Glutamatergic neuron (in vitro differentiated cells): ENCODE data around the gene AKNA. TPM values are rescaled to one million over a fixed set of nuclear protein-coding genes. Genes with fewer than 3 reads are reported as not detected.
A peak's percentile ranks its signal among the peaks of the same experiment; 100 is the strongest.

Experiments
- DNase-seq: peaks from one replicate; pipeline ENCODE4 v3.0.0; 2022
- H3K27ac Mint-ChIP-seq: one replicate; pipeline ENCODE4 v1.8.0; 2020; ENCODE audit warnings: mild to moderate bottlenecking, mixed read lengths, inconsistent platforms; ENCODE audit not compliant: unreplicated experiment
- H3K27me3 Mint-ChIP-seq: one replicate; pipeline ENCODE4 v1.8.0; 2020; ENCODE audit warnings: mild to moderate bottlenecking, moderate library complexity, mixed read lengths, inconsistent platforms; ENCODE audit not compliant: unreplicated experiment
- H3K36me3 Mint-ChIP-seq: one replicate; pipeline ENCODE4 v1.8.0; 2020; ENCODE audit warnings: mild to moderate bottlenecking, mixed read lengths, inconsistent platforms; ENCODE audit not compliant: unreplicated experiment
- H3K4me1 Mint-ChIP-seq: one replicate; pipeline ENCODE4 v1.8.0; 2020; ENCODE audit warnings: mild to moderate bottlenecking, low read depth, mixed read lengths, inconsistent platforms; ENCODE audit not compliant: unreplicated experiment
- H3K4me3 Mint-ChIP-seq: one replicate; pipeline ENCODE4 v1.8.0; 2020; ENCODE audit warnings: mild to moderate bottlenecking, mixed read lengths, inconsistent platforms; ENCODE audit not compliant: unreplicated experiment
- H3K9me3 Mint-ChIP-seq: one replicate; pipeline ENCODE4 v1.8.0; 2020; ENCODE audit warnings: mild to moderate bottlenecking, moderate library complexity, mixed read lengths, inconsistent platforms; ENCODE audit not compliant: unreplicated experiment
- CTCF ChIP-seq: fragments of 200-600 bp; sonication (generic); IDR thresholded peaks from one replicate; pipeline ENCODE4 v1.5.0; 2021; ENCODE audit not compliant: partially characterized antibody, unreplicated experiment
- total RNA-seq: library from RNA; stranded (reverse); fragmentation: NEBNext Ultra II Directional; extraction: Animal tissue kit (Norgen Biotek cat#: 25700); gene quantifications from one replicate; pipeline ENCODE4 v1.2.1, GENCODE V29; 2021; ENCODE audit not compliant: unreplicated experiment

The AKNA gene
- total RNA-seq, 1 donor from 2014 or later = 32.6 TPM

GRCh38 chr9:114375386-114376175, 12.2 kb downstream of the AKNA start:
- H3K4me3 Mint-ChIP-seq = no peak overlapping the region
- H3K9me3 Mint-ChIP-seq = peaks cover 2% of the 10 kb centered on the region
- H3K4me1 Mint-ChIP-seq = peaks cover 10% of the 10 kb centered on the region
- H3K27me3 Mint-ChIP-seq = peaks cover 5% of the 10 kb centered on the region
- peaks cover 10% of the 10 kb centered on the region for H3K36me3 Mint-ChIP-seq
- H3K27ac Mint-ChIP-seq = peak overlapping the region; percentile 12
- no peak for TF ChIP-seq CTCF
- DNase-seq = no peak

- no peak overlapping the region for H3K4me3 Mint-ChIP-seq
- peak overlapping the region; percentile 12 for H3K27ac Mint-ChIP-seq
- no peak for TF ChIP-seq CTCF
- peaks cover 5% of the 10 kb centered on the region for H3K27me3 Mint-ChIP-seq
- H3K9me3 Mint-ChIP-seq = peaks cover 2% of the 10 kb centered on the region
- no peak for DNase-seq
- H3K4me1 Mint-ChIP-seq = peaks cover 14% of the 10 kb centered on the region
- peaks cover 10% of the 10 kb centered on the region for H3K36me3 Mint-ChIP-seq
Observed at GRCh38 chr9:114374936-114375335, 12.8 kb downstream of the AKNA start.

GRCh38 chr9:114373960-114374730, 13.6 kb downstream of the AKNA start:
- Mint-ChIP-seq H3K27ac (no peak overlapping the region), H3K4me3 (no peak overlapping the region), H3K36me3 (peaks cover 10% of the 10 kb centered on the region), H3K4me1 (peaks cover 20% of the 10 kb centered on the region), H3K27me3 (peaks cover 5% of the 10 kb centered on the region), H3K9me3 (peaks cover 6% of the 10 kb centered on the region)
- DNase-seq = no peak
- no peak for TF ChIP-seq CTCF

GRCh38 chr9:114372921-114373448, 14.8 kb downstream of the AKNA start:
- peaks cover 21% of the 10 kb centered on the region for H3K4me1 Mint-ChIP-seq
- no peak for TF ChIP-seq CTCF
- H3K9me3 Mint-ChIP-seq = peaks cover 6% of the 10 kb centered on the region
- no peak overlapping the region for H3K4me3 Mint-ChIP-seq
- H3K36me3 Mint-ChIP-seq = peaks cover 4% of the 10 kb centered on the region
- DNase-seq = no peak
- H3K27ac Mint-ChIP-seq = no peak overlapping the region
- peaks cover 3% of the 10 kb centered on the region for H3K27me3 Mint-ChIP-seq
